Activated CD8-positive, alpha-beta memory T cell treated with anti-CD3 and anti-CD28 coated beads, Interleukin-2, amount 50 U/mL, for 24 hours (primary cell): ENCODE results near the gene HIVEP3.
"Not testable (repeated sequence)": the region's sequence is repeated elsewhere in the genome, so short reads cannot be mapped to it uniquely, and the experiment has no call there.

Experiments used
- DNase-seq: peaks from one replicate; pipeline ENCODE4 v3.0.0-alpha.2; 2020; ENCODE audit errors: extremely low read depth

HIVEP3 gene

GRCh38 chr1:41580520-41581172, 338.1 kb downstream of the HIVEP3 start:
- DNase-seq = no peak

- DNase-seq = no peak
These were observed 338.7 kb downstream of the HIVEP3 start for GRCh38 chr1:41580021-41580420.

- no peak for DNase-seq
These were observed 339.9 kb downstream of the HIVEP3 start for GRCh38 chr1:41578712-41579335.

- DNase-seq = no peak
These were observed 342.1 kb downstream of the HIVEP3 start for GRCh38 chr1:41576620-41577019.

- DNase-seq = no peak
These were observed 342.5 kb downstream of the HIVEP3 start for GRCh38 chr1:41576206-41576605.

DNA sequence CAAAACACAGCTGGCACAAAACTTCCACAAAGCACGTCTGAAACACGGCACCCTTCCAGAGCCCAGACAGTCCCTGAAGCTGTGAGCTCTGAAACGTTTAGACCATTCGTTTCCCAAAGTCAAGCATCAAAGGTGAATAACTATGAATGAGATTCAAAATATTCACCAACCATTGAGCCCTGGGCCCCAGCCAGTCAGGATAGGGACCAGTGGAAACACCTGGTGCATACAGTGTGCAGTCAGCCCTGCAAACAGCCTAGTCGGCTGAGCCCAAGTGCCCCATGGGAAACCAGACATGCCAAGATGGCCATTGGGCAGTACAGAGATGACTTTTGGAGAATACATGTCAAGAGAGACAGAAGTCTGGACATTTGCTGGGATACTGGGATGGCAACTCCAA, 343.9 kb downstream of the HIVEP3 start:
- DNase-seq = no peak

DNA sequence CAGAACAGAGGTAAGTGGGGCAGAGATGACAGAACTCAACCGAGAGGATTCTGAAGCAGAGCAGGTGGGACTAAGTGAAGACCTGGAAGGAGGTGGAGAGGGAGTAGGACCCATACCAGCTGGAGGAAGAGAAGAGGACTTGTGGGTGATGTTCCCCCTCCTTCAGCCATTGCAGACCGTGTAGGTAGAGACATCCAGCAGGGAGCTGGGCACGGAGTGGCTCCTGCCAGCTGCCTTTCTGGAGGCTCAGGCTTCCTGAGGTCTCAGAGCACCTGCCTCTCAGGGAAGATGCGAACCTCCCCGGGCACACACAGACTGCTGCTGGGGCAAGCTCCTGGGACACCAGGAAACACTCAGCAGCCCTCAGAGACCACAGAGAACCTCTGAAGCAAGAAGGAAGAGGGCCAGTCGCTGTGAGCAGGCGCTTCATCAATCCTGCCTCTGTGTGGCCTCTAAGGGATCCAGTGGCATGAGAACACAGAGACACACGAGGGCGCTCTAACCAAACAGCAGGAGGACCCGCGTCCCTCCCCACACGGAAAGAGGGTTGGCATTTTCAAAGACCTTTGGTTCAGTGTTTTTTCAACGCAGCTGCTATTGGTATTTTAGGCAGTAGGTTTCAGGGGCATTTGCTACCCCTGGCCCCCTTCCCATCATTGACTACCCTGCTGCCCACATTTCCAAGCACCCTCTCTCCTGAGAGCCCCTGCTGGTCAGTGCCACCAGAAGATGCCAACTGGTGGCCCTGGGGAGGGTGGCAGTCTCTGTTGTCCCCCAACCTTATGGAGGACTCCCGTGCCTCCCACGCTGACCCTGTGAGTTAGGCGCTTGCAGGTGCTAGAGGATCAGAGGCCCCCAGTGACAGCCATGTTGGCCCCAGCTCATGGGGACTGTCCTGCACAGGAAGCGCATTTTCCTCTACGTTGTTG, 344.7 kb downstream of the HIVEP3 start:
- peak; percentile 62 for DNase-seq

DNA sequence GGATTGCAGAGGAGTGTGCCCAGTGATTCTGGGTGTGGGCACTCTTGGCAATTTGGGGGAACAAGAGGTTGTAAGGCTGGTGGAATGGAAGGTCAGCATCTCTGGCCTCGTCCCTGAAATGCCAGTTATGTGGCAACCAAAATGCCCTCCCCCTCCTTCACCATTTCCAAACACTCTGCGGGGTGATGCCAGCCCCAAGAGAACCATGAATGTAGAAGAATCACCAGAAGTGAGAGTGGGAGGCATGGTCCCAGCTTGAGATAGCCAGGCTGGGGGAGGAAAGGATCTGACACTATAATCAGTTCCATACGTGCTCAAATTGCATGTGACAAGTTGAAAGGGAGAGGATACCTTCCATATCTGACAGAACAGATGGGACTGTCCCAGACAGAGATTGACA, 345.5 kb downstream of the HIVEP3 start:
- no peak for DNase-seq

DNA sequence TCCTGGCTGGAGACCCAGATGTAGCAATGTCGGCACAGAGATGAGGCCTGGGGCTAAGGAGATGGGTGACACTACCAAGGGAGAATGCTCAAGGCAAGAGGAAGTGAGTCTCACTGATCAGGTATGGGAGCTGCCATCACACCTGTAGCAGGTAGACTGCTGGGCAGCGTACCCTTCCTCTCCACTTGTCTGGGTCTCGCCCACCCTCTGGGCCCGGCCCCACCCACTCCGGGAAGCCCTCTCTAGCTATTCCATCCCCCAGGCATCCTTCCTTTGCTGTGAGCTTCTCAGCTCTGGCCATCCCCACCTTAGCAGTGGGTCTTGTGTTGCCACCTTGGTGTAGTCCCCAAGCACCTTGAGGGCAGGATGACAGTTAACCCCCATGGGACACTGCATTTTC, 346.5 kb downstream of the HIVEP3 start:
- no peak for DNase-seq

- DNase-seq = no peak
These were observed 347.7 kb downstream of the HIVEP3 start for GRCh38 chr1:41571041-41571440.

GRCh38 chr1:41568204-41568603, 350.5 kb downstream of the HIVEP3 start:
- DNase-seq = no peak

DNA sequence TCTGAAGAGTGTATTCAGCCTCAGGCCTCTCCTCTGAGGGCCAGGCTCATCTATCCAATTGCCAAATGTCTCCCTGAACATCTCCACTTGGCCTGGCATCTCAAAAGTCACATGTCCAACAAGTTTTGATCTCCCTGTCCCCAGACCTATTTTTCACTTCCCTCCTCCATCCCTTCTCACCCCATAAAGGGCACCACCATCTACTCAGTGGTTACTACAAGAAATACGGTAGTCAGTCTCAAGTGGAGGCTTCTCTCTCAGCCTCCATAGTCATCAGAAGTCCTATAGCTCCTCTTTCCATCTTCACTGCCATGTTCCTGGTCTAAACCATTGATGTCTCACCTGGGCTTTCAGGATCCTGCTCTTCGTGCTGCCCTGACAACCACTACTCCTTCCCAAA, 351.8 kb downstream of the HIVEP3 start:
- no peak for DNase-seq

DNA sequence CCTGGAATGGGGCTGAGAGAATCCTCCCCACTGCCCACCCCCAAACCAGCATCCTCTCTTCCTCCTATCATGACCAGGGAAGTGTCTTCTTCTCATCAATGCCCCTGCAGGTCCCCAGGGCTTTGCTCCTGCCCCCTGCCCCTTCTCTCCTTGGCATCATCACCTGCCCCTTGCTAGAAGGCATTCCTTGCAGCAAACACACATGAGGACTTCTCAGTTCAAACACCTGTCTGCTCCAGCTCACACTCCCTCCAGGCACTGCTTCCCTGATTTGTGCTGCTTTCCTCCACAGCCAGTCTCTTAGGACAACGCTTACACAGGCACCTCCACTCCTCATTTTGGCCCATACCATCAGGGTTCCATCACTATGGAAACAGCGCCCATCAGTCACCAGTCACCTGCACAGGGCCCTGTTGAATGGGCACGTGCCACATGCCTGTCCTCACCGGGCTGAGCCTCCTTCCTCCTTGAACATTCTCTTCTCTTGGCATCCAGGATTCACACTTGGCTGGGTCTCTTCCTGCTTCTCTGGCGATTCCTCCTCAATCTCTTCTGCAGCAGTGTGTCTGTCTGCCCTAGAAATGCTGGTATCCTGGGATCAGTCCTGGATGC, 352.3 kb downstream of the HIVEP3 start:
- no peak for DNase-seq

- no peak for DNase-seq
These were observed 353.8 kb downstream of the HIVEP3 start for GRCh38 chr1:41564741-41565475.

GRCh38 chr1:41562328-41562727, 356.4 kb downstream of the HIVEP3 start:
- no peak for DNase-seq

DNA sequence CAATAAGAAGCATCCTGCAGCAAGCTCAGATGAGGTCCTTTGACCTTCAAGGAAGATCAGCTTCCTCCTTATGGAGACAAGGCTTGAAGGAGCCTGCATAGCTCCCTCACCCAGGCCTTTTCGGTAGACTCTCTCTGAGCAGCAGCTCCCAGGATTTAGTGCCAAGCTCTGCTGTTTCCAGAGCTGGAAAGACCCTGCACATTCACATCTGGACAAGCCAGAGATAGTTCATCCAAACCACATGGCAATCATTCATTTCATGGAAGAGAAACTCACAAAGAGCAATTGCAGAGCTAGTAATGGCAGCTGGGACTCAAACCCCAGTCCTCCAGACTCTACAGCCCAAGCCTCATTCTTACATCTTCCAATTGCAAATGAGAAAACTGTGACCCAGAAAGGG, 357.8 kb downstream of the HIVEP3 start:
- DNase-seq = no peak

DNA sequence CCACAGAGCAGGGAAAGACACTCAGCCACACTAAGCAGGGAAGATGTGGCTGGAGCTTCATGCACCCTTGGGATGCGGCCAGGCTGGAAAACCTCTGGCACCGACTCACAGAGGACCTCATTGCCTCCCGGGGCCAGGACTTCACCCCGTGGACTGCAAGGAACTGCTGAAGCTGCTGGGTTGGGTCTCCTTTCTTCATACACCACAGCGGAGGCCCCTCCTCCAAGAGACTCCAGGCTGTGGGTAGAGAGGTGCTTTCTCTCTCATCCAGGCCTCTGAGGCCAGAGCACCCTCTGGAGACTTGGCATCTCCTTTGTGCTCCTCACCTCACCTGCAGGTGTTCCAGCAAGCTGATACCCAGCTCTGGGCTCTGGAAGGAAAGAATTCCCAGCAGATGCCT, 358.2 kb downstream of the HIVEP3 start:
- DNase-seq = no peak

DNA sequence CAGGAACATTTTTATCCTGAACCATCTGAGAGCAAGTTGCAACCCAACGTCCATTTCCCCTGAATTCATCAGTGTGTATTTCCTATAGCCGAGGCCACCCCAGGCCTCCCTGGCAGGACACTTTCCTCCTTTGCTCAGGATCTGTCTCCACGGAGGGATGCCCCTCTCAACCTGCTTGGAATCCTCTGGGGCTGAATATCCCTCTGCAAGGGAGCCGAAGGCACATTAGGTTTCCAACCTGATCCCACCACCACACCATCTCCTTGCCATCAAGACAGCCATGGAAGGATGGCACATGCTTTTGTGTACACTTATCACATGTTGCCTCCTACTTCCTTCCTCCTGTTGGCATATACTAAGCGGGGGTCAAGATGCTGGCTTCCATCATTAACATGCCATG, 359.4 kb downstream of the HIVEP3 start:
- DNase-seq = no peak

GRCh38 chr1:41558761-41559171, 360.0 kb downstream of the HIVEP3 start:
- no peak for DNase-seq

DNA sequence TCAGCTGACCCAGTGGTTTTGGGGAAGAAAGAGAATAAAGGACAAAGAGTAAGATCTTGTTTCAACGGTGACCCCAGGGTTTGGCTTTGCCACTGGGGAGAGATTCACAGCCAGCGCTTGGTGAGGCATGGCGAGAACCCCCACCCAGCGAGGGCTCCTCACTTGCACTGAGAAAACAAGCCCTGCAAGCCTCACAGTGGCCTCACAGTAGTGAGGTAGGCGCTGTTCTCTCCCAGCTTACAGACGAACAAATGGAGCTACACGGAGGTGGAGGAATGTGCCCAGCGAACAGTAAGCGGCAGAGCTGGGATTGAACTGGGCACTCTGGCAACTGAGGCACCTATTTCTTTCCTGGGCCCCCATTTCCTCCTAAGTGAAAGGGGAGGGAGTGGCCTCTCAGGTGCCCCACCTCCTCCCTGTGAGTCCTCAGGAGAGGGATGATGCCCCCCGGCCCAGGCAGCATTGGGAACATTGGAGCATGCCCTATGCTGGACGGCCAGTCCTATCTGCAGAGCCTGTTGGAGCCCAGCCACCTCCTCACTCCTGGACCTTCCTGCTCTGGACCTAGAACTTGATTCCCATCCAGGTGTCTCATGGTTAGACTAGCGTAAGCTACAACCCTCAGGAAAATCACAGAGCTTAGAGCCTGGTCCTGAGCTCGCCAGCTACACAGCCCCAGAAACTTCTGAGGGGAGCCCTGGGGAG, 360.8 kb downstream of the HIVEP3 start:
- no peak for DNase-seq

DNA sequence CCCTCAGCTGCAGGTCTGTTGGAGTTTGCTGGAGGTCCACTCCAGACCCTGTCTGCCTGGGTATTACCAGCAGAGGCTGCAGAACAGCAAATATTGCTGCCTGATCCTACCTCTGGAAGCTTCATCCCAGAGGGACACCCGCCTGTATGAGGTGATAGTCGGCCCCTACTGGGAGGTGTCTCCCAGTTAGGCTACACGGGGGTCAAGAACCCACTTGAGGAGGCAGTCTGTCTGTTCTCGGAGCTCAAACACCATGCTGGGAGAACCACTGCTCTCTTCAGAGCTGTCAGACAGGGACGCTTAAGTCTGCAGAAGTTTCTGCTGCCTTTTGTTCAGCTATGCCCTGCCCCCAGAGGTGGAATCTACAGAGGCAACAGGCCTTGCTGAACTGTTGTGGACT, 364.0 kb downstream of the HIVEP3 start:
- DNase-seq = not testable (repeated sequence)
